Measurements from ENCODE around the gene SAMD8. TPM values are rescaled to one million over a fixed set of nuclear protein-coding genes. Genes with fewer than 3 reads are reported as not detected.
"Not testable (repeated sequence)": the region's sequence is repeated elsewhere in the genome, so short reads cannot be mapped to it uniquely, and the experiment has no call there.

SAMD8 gene
- total RNA-seq, 3 donors from 2014 or later = 12.1 to 26.6 (median 13.6) TPM

DNA sequence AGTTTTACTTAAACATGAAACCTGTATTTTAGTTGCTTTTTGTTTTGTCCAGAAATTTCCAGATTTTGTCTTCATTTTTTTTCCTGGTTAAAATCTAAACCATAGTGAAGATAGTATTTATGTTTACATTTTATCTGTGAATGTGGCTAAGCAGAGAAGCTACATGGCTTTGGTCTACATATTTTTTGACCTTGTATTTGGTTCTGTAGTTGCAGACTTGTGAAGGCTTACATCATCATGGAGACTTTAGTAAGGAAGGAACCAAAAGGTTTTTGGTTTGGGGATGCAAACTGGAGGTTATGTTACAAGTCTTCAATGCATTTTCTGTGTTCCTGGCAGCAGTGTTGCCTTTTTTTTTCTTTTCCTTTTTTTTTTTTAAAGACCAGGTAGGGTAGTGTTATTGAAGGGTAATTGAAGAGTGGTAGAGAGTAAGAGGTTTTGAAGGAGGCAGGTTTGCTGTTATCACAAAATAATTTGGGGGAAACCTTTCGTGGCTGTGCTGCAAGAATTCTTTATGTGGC lies 68.3 kb downstream of the SAMD8 start:
- TF ChIP-seq, protein P1, sequence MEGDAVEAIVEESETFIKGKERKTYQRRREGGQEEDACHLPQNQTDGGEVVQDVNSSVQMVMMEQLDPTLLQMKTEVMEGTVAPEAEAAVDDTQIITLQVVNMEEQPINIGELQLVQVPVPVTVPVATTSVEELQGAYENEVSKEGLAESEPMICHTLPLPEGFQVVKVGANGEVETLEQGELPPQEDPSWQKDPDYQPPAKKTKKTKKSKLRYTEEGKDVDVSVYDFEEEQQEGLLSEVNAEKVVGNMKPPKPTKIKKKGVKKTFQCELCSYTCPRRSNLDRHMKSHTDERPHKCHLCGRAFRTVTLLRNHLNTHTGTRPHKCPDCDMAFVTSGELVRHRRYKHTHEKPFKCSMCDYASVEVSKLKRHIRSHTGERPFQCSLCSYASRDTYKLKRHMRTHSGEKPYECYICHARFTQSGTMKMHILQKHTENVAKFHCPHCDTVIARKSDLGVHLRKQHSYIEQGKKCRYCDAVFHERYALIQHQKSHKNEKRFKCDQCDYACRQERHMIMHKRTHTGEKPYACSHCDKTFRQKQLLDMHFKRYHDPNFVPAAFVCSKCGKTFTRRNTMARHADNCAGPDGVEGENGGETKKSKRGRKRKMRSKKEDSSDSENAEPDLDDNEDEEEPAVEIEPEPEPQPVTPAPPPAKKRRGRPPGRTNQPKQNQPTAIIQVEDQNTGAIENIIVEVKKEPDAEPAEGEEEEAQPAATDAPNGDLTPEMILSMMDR (IDR thresholded peaks at IDR 0.05) = no peak
- H3K36me3 ChIP-seq (ENCODE audit: low read depth) = no peaks in the 10 kb centered on the region
- ATAC-seq = no peak
- no peak for DNase-seq
- no peak overlapping the region for H3K4me3 ChIP-seq
- no peaks in the 10 kb centered on the region for H3K9me3 ChIP-seq
- H3K4me1 ChIP-seq (ENCODE audit: low read depth) = peaks cover 4% of the 10 kb centered on the region
- intact Hi-C loops (cut with DNase I, micrococcal nuclease) = no loop called here

DNA sequence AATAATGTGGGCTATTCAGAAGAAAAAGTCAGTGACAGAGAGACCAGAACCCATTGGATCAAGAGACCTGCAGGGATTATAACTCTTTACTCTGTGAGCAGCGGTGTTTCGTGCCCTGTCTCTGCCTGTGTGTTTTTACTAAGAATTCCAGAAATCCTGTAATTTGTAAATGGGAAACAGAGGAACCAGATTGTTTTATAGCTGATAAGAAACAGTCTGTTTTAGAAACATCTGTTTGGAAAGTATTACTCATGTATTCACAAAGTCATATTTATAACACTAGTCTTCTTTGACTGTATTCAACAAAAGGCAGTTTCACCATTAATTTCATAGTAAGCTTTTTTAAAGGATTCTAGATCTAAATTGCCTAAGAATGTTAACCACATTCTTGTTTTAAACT lies 69.1 kb downstream of the SAMD8 start:
- H3K36me3 ChIP-seq (ENCODE audit: low read depth) = no peaks in the 10 kb centered on the region
- H3K4me3 ChIP-seq = no peak overlapping the region
- DNase-seq = no peak
- intact Hi-C loops (cut with DNase I, micrococcal nuclease) = no loop called here
- H3K4me1 ChIP-seq (ENCODE audit: low read depth) = peaks cover 6% of the 10 kb centered on the region
- ATAC-seq = no peak
- TF ChIP-seq, protein P1 (IDR thresholded peaks at IDR 0.05) = no peak
- no peaks in the 10 kb centered on the region for H3K9me3 ChIP-seq

DNA sequence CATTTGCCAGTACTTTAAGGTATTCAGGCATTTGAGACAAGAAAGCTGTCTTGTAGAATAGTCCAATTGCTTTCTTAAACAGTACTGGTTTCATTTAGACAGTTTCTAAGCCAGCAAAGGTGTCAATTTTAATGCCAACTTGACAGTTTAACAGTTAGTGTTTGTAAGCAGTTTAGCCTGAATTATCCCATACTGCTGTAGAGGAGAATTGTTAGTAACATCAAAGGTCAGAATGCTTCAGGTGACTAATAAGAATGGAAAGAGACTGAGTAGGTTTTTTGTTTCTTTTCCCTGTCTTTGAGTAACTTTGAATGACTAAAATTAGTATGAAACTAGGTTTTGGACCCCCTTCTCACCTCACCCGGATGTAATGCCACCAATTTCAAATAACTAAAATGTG lies 69.6 kb downstream of the SAMD8 start:
- H3K4me1 ChIP-seq (ENCODE audit: low read depth) = peaks cover 11% of the 10 kb centered on the region
- no peak for DNase-seq
- H3K4me3 ChIP-seq = no peak overlapping the region
- no peaks in the 10 kb centered on the region for H3K36me3 ChIP-seq (ENCODE audit: low read depth)
- ATAC-seq = peak; percentile 47
- intact Hi-C loops (cut with DNase I, micrococcal nuclease) = no loop called here
- no peaks in the 10 kb centered on the region for H3K9me3 ChIP-seq
- TF ChIP-seq, protein P1 (IDR thresholded peaks at IDR 0.05) = no peak

DNA sequence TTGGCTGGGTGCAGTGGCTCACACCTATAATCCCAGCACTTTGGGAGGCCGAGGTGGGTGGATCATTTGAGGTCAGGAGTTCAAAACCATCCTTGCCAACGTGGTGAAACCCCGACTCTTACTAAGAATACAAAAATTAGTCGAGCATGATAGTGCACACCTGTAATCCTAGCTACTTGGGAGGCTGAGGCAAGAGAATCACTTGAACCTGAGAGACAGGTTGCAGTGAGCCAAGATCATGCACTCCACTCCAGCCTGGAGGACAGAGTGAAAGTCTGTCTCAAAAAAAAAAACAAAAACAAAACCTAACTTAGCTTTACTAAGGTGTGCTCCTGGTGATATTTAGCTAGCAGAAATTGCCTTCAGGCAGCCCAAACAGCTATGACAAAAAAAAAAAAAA lies 74.9 kb downstream of the SAMD8 start:
- H3K9me3 ChIP-seq = no peaks in the 10 kb centered on the region
- H3K4me1 ChIP-seq (ENCODE audit: low read depth) = peaks cover 15% of the 10 kb centered on the region
- ATAC-seq = no peak
- no peak overlapping the region for H3K4me3 ChIP-seq
- DNase-seq = no peak
- intact Hi-C loops (cut with DNase I, micrococcal nuclease) = no loop called here
- TF ChIP-seq, protein P1 (IDR thresholded peaks at IDR 0.05) = no peak
- no peaks in the 10 kb centered on the region for H3K36me3 ChIP-seq (ENCODE audit: low read depth)

DNA sequence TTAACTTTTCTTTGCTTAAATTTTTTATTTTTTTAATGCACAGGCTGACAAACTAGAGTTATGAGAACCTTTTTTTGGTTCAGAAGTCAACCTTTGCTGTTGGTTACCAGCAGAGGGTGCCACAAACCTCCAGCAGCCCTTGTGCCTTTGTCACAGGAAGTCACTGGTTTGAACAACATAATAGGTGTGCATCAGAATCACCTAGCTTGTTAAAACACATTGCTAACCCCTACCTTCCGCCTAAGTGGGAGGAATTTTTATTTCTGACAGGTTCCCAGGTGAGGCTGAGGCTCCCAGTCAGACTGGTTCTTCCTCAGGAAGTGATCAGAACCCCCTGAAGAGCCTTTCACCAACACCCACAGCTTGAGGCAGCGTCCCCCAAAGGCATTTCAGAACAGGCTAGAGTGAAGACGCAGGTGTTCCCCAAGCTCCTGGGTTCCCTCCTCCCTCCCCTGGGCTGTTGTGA lies 76.5 kb downstream of the SAMD8 start:
- peak in 2 of 3 donors; percentile 56 to 67 for DNase-seq

DNA sequence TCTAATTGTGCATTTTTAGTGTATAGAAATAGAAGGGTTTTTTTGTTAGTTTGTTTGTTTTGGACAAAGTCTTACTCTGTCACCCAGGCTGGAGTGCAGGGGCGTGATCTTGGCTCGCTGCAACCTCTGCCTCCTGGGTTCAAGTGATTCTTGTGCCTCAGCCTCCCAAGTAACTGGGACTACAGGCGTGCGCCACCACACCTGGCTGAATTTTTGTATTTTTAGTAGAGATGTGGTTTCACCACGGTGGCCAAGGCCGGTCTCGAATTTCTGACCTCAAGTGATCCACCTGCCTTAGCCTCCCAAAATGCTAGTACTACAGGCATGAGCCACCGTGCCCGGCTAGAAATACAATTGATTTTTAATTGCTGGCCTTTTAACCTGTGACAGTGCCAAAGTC lies 77.1 kb downstream of the SAMD8 start:
- intact Hi-C loops (cut with DNase I, micrococcal nuclease); H3K4me3 ChIP-seq; DNase-seq; ATAC-seq; H3K9me3 ChIP-seq; H3K36me3 ChIP-seq (ENCODE audit: low read depth): not testable (repeated sequence)
- H3K4me1 ChIP-seq (ENCODE audit: low read depth) = peaks cover 30% of the 10 kb centered on the region

More for the DNA sequence above, 76.5 kb downstream of the SAMD8 start:
- Histone ChIP-seq H3K9me3 (no peaks in the 10 kb centered on the region), H3K4me3 (no peak overlapping the region), H3K4me1 (ENCODE audit: low read depth) (peaks cover 30% of the 10 kb centered on the region), H3K36me3 (ENCODE audit: low read depth) (no peaks in the 10 kb centered on the region)
- peak; percentile 84 for ATAC-seq
- TF ChIP-seq, protein P1 (IDR thresholded peaks at IDR 0.05) = peak; percentile 79
- intact Hi-C loops (cut with DNase I, micrococcal nuclease) = no loop called here

Data from mucosa of descending colon (tissue), 3 donors.